Measurements from ENCODE around the gene ARMH3.

ARMH3 gene

DNA sequence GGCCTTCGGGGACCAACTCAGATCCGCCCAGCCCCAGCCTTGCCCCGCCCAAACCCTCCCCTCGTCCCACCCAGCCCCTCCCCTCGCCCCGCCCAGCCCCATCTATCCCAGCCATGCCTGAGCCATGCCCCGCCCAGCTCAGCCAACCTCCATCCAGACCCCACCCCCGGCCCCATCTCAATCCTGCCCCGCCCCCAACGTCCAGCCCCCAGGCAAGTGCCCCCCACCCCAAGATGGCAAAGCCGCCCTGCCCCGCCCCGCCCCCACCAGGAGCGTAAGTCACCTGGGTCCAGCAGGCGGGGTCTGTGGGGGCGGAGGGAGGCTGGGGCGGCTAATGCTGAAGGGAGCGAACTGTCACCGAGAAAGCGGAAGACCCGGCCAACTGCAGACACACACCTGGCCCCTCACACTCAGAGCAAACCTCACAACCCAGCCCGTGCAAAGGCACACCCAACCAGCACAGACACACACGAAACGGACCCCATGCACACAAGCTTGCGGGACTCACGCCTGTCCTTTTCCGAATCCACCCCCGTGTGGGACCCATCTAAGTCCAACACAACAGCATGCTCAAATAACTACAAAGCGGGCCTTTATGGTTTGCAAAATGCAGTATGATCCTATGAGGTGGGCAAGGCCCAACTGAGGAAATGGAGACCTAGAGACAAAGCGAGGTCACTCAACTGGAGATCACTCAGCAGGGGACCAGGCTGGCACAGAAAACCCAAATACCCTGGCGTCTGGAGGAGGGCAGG is 226.2 kb downstream of the ARMH3 start:
- peak; percentile 43 to 83 (median 54) for DNase-seq

DNA sequence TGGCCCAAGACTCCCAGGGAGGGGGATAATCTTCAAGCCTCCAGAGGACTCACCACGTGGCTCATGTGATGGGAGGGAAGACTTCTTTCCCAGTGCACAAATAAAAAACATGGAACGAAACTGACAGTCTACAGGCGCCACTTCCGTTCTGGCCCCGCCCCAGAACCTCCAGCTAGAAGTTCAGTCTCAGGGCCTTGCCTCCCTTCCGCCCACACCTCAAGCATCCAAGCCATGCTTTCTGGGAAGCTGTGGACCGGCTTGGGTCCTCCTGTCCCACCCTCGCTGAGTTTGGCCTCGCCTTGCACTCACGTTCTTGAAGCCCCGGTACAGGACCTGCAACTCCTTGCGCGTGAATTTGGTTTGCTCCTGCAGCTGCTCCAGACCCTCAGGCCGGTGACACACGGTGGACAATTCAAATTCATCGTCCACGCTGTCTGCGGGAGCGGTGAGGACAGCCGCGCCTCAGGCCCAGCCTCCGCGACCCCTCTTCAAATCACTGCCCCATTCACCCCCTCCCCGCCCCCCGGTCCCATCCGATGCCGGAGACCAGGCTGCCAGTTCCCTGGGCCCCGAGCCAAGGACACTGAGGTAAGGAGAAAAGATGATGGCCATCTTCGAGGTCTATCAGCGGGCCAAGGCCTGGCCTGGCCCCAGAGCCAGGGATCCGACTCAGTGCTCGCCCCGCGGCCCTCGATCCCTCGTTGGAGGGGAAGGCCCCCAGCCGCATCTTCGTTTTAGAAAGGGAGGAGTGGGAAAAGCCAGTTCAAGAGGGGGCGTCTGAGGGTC is 227.0 kb downstream of the ARMH3 start:
- DNase-seq = no peak

DNA sequence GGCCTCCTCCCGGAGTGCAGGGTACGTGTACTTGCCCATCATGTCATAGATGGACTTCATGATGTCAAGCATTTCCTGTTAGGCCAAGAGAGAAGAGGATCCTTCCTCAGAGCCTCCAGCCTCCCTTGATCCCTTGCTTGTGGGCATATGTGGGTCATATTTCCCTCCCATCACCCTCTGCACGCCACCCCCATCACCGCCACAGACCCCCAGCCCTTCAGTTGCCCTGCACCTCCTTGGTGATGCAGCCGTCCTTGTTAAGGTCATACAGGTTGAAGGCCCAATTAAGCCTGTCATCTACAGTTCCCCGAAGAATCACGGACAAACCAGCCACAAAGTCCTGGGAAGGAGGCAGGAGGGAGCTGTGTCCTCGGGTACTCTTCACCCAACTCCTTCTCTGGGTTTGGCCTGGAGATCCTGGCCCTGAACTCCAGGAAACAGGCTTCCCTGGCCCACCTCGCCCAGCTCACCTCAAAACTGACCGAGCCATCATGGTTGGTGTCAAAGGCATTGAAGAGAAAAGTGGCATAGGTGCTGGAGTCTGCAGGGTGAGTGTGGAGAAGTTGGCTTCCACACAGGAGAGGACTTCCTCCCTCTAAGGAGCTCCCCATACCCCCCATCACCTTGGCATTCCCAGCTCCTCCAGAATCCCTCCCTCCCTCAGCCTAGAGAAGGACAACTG is 227.9 kb downstream of the ARMH3 start:
- no peak for DNase-seq

DNA sequence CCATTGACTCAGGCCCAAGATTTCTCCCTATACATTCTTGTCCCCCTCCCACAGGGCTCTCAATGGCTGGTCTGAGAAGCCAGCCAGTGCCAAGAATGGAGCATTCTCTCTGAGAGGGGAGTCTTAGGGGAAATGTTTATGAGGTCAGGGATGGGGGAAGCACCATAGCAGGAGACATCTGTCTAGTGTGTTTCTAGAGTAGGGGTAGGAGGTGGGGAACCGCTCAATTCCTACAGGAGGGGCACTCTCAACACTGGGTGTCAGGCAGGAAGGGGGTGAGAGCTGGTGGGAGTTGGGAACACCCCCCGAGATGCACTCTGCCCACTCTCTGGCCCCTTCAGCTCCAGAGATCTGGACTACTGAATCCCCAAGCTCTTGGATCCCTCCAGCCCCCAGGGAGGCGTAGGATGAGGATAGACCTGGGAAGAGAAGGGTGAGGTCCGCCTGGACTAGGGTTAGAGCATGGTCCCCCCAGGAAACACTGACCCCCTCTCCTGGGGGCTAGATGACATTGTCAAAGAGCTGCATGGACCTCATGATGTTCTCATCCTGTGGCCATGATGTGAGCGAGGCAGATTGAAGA is 229.0 kb downstream of the ARMH3 start:
- DNase-seq = no peak

DNA sequence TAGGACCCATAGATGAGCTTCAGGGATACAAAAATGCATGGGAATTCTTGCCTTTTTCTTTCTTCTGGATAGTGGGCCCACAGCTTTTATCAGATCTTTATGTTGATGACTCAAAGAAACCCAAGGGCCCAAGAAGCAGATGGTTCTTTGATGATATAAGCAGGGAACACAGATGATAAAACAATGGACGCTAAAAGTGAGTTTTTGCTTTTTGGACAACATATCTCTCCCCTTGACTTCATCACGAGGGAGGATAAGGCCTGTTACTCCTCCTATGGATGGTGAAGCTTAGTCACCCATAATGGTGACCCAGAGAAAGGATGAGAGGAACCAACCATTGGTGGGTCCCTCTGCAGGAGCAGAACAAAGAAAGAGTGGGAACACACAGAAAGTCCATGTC is 231.2 kb downstream of the ARMH3 start:
- DNase-seq = no peak

DNA sequence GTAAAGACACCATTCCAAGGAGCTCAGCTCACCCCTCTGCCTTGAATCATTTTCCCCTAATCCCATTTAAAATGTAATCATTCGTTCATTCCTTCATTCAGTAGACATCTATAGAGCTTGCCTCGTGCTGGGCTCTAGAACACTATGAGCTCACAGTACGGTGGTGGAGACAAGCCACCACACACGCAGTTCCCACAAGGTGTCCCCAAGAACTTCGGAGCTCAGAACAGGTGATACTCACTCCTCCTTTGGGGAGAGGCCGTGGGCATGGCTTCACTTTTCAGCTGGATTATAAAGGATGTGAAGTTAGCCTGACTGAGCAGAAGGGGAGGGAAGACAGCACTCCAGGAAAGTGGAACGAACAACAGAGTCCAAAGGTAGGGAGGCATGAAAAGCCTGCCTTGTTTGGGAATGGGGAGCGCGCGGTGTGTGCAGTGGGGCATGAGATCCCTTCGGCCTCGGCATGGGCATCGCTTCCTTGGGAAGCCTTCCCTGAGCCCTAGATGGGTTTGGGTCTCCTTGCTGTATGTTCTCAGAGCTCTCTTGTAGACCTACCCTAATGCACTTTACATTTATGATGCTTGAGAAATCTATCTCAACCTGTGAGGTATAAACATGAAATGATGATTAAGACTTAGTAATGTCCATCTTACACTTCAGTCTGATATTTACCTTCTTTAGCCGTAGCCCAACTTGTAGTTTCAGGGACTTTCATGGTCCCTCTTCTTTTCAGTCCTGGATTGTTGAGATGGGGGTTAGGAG is 236.9 kb downstream of the ARMH3 start:
- peak in 1 of 5 experiments; percentile 81 for DNase-seq

DNA sequence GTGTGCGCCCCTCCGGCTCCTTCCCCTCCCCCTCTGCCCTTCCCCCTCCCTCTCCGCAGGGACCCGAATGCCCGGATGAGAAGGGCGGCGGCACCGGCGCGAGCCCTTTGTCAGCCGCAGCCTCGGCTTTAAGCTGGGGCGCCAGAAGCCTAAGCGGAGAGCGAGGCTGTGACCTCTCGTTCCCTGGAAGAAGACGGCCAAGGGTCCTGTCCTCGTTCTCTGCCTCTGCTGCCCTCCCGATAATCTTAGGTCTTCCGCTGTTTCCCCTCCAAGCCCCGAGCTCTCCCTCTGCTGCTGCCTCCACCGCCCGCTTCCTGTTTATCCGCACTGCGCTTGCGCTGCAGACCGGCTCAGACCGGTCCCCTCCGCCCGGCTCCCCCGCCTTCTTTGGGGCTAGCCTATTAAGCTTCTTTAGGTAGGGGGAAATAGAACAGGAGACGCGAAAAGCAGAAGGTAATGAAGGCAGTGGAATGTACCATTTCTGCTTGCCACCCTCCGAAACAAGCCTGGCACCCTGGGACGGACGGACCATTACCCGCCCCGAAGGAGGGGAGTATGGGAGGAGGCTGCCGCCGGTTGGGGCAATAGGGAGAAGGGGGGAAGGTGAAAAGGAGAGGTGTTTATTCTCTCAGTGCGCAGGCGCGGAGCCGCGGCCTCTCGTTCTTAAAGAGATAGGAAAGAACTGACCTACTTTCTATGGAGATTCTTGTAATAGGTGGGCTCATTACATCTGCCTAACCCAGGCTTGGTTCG is 237.7 kb downstream of the ARMH3 start, which contains the start of gene OGA:
TSS of gene OGA (minus strand) at position 326 of the 753 bp plus-strand sequence. CDS start 422 bp downstream, outside the sequence.
- DNase-seq = peak; percentile 95 to 100 (median 98)

DNA sequence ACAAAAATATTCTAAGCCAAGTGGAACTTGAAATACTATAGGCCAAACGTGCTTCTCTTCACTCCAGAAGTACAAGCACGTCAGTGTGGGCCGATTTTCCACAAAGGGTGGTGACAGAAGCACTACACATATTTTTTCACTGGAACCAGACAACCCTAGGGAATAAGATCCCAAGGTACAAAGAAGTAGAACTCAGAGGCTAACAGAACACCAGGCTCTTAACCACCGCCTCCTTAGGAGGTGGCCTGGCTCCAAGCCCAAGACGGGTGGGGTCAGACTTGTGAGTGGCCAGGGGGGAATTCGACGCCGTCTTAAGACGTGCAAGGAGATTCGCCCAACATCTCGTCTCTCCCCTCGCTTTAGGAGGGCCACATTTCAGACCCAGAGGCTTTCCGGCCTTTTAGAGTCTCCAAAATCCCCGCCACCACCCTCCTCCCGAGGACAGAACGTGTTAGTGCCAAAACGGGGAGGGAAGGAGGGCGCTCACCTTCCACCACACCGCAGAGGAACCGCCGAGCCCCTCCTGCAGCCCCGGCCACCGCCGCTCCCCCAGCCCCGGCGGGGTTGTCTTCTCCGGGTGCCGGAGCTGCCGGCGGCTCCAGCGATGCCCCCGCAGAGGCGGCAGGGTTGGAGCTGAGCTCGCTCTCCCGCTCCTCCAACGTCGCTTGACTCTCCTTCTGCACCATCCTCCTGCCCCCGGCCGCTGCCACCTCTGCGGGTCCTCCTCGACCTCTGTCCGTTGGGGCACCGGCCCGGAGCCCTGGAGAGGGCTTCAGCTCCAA is 238.4 kb downstream of the ARMH3 start:
- peak in 2 of 5 experiments; percentile 31 to 53 for DNase-seq

DNA sequence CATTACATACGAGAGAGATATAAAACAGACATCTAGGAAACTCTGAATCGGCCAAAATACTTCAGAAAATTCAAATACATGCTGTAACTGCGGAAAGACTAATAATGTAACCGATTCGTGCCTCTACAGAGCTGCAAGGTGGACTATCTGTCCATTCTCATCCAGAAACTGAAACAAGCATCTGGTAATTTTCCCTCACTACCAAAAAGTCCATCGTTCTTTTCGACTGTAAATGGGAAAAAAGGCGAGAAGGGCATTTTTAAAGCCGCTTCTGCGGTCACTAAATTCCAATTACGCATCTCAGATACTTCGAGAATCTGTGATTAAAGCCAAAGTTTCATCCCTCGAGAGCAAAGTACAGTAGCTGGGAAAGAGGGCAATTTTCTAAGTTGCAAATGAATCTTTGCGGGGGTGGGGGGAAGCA is 239.0 kb downstream of the ARMH3 start:
- no peak for DNase-seq

DNA sequence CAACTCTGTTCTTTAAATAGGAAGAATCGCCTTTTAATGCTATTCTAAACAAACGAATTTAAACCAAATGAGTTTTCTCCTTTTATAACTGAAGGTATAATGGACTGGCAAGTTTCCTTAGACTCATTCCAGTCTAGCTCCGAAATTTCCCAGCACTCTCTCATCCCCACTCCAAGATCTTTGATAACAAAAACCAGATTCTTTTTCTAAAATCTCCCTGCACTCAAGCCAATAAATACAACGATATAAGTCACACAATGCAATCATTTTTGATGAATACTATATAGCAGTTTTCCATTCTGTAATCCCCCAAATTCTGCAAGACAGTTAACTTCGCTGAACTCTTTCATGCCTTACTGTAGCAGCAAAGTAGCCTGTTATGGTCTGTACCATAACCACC is 239.6 kb downstream of the ARMH3 start:
- DNase-seq = no peak

DNA sequence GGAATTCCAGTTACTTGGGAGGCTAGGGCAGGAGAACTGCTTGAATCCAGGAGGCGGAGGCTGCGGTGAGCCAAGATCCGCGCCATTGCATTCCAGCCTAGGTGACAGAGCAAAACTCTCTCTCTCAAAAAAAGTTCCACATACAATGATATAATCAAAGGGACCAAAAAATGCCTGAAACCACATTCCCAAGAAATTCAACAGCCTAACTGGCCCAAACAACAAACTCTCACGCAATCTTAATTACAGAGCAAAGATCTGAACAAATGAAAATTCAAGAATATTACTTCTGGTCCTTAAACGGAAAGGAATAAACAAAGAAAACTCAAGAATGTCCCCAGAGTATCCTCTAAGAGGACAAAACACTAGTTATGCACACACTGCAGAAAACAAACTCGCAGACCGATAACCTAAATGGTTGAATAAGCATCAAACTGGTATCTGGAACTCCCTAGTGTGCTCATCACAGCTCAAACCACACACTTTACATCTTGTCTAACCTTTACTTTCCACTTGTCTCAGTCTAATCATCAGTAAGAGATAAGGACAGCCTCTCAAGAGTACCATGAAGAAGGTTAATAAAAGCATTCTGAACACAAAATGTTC is 241.4 kb downstream of the ARMH3 start:
- peak in 1 of 5 experiments; percentile 70 for DNase-seq

DNA sequence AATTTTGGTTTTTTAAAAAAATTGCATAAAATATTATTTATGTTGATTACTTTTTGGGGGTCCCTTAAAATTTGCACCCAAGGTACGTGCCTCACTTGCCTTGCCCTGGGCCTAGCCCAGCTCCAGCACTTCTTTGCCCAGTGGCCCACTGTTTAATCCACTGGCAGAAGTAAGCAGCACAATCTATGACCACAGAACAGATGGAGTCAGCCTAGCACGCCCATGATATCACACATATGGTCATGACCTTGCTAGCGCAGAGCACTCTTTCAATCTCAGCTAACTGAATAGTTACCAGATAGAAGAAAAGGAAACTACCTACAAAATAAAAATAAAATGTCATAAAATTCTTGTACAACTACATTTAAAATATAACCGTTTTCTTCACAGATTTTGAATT is 243.4 kb downstream of the ARMH3 start:
- DNase-seq = no peak

DNA sequence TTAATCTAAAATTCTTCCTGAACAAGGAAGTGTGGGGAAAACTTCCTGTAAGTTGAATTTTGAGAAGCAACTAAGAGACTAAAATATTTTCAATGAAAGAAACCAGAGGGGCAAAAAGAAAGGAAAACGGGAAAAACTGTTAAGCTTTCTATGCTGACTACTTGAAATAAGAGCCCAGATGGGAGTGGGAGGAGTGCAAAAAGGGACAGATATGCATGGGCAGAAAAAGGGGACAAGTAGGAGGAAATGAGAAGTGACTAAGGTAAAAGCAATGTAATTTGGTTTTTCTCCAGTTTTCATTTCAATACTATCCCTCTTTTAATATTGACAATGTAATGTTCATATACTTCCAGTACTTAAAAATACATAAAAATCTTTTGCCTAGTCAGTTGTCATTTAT is 248.8 kb downstream of the ARMH3 start:
- no peak for DNase-seq

DNA sequence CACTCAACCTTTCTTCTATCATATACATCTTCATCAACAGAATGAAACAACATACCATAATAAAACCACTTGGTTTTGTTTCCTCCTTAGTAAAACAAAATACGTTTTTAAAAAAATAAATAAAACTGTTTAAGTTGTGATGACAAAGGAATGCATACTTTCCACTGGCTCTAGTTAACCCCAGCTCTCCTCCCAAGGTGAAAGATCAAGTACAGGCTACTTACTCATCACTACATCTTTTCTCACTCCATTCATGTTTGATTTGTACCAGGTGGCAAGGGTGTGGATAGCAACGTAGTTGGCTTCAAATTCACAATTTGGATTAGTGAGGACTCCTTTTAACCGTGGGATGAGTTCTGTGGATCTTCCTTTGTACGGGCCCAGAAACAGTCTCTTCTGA is 252.5 kb downstream of the ARMH3 start:
- no peak for DNase-seq

DNA sequence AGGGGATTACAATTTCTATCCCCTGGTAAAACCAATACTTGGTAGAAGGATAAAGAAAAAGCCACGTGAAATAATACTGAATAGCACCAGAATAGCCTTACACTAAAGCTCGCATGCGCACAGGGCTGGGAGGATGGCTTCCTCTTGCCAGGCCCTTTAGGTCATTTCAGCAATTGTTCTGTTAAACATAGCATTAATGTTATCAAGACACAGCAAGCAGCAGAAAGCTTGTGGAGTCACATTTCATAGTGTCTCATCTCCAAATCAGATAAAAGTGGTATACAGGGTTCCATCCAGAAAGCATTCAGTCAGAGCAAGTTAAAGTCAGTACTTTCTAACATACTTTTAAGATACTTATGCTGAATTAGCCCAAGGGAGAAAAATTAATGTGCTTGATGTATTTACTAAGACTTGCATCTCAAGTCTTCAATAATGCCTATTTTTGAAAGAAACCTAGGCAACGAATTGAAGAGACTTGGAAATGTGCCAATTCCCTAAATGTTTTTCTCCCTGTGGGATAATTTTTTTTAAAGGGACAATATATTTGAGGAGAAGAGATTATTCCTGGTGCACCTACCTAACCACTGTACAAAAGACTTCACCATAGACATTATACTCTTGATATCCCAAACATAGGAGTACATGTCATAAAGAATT is 258.4 kb downstream of the ARMH3 start:
- DNase-seq = no peak

Measured in T-helper 2 cell (primary cell).